Measurements from ENCODE around the gene CRELD2.

CRELD2 gene

GRCh38 chr22:49925525-49926128 is 7.2 kb downstream of the CRELD2 start:
- Histone ChIP-seq H3K27ac (no peak overlapping the region), H3K4me1 (peaks cover 0 to 16% (median 8%) of the 10 kb centered on the region in 4 donors), H3K4me3 (no peak overlapping the region), H3K27me3 (peaks cover 0 to 12% of the 10 kb centered on the region in 2 donors), H3K9me3 (no peaks in the 10 kb centered on the region), H3K36me3 (peaks cover 4 to 50% (median 26%) of the 10 kb centered on the region in 3 donors)
- no peak for DNase-seq
- no peak for TF ChIP-seq CTCF (IDR thresholded peaks at IDR 0.05)
- intact Hi-C loops (cut with DNase I; ENCODE audit: low total_unique reads) = loop anchor here (5.0 kb wide), 1 partner anchor 282 kb away; no protein-coding TSS in a partner anchor

GRCh38 chr22:49926916-49927315 is 8.5 kb downstream of the CRELD2 start:
- H3K27me3 ChIP-seq = peaks cover 0 to 12% of the 10 kb centered on the region in 2 donors
- no peak overlapping the region for H3K4me3 ChIP-seq
- no peak for DNase-seq
- H3K27ac ChIP-seq = no peak overlapping the region
- intact Hi-C loops (cut with DNase I; ENCODE audit: low total_unique reads) = loop anchor here (5.0 kb wide), 1 partner anchor 280 kb away; no protein-coding TSS in a partner anchor
- H3K36me3 ChIP-seq = peaks cover 0 to 37% (median 14%) of the 10 kb centered on the region in 3 donors
- TF ChIP-seq CTCF (IDR thresholded peaks at IDR 0.05) = no peak
- H3K4me1 ChIP-seq = peaks cover 0 to 27% (median 14%) of the 10 kb centered on the region in 4 donors
- H3K9me3 ChIP-seq = no peaks in the 10 kb centered on the region

- TF ChIP-seq CTCF (IDR thresholded peaks at IDR 0.05) = no peak
- peaks cover 0 to 12% of the 10 kb centered on the region in 2 donors for H3K27me3 ChIP-seq
- H3K36me3 ChIP-seq = peaks cover 0 to 32% (median 14%) of the 10 kb centered on the region in 3 donors
- no peaks in the 10 kb centered on the region for H3K9me3 ChIP-seq
- no peak overlapping the region for H3K27ac ChIP-seq
- no peak overlapping the region for H3K4me3 ChIP-seq
- no peak for DNase-seq
- peaks cover 0 to 29% (median 14%) of the 10 kb centered on the region in 4 donors for H3K4me1 ChIP-seq
- intact Hi-C loops (cut with DNase I; ENCODE audit: low total_unique reads) = loop anchor here (5.0 kb wide), 1 partner anchor 280 kb away; no protein-coding TSS in a partner anchor
These were observed 9.2 kb downstream of the CRELD2 start for GRCh38 chr22:49927483-49928184.

GRCh38 chr22:49928185-49928495 is 9.7 kb downstream of the CRELD2 start:
- no peak for DNase-seq
- Histone ChIP-seq H3K36me3 (peaks cover 0 to 27% (median 14%) of the 10 kb centered on the region in 3 donors), H3K27ac (no peak overlapping the region), H3K27me3 (peaks cover 0 to 12% of the 10 kb centered on the region in 2 donors), H3K4me3 (no peak overlapping the region), H3K4me1 (peaks cover 0 to 29% (median 14%) of the 10 kb centered on the region in 4 donors), H3K9me3 (no peaks in the 10 kb centered on the region)
- intact Hi-C loops (cut with DNase I; ENCODE audit: low total_unique reads) = loop anchor here (5.0 kb wide), 1 partner anchor 279 kb away; no protein-coding TSS in a partner anchor
- no peak for TF ChIP-seq CTCF (IDR thresholded peaks at IDR 0.05)

- DNase-seq = no peak
- no peak for TF ChIP-seq CTCF (IDR thresholded peaks at IDR 0.05)
- H3K4me1 ChIP-seq = peaks cover 5 to 31% (median 19%) of the 10 kb centered on the region in 4 donors
- intact Hi-C loops (cut with DNase I; ENCODE audit: low total_unique reads) = loop anchor here (1.0 to 5.0 kb wide), 2 partner anchors 102 to 279 kb away; no protein-coding TSS in a partner anchor
- H3K27me3 ChIP-seq = peaks cover 0 to 12% of the 10 kb centered on the region in 2 donors
- H3K9me3 ChIP-seq = no peaks in the 10 kb centered on the region
- peaks cover 0 to 22% (median 14%) of the 10 kb centered on the region in 3 donors for H3K36me3 ChIP-seq
- H3K4me3 ChIP-seq = no peak overlapping the region
- H3K27ac ChIP-seq = no peak overlapping the region
These were observed 10.2 kb downstream of the CRELD2 start for GRCh38 chr22:49928555-49929210.
